Measurements from ENCODE around the gene ATF2. TPM values are rescaled to one million over a fixed set of nuclear protein-coding genes. Genes with fewer than 3 reads are reported as not detected.
"Not testable (repeated sequence)": the region's sequence is repeated elsewhere in the genome, so short reads cannot be mapped to it uniquely, and the experiment has no call there.

ATF2 gene
- total RNA-seq, 2 donors from 2014 or later, result 32.4 to 46.4 TPM

DNA sequence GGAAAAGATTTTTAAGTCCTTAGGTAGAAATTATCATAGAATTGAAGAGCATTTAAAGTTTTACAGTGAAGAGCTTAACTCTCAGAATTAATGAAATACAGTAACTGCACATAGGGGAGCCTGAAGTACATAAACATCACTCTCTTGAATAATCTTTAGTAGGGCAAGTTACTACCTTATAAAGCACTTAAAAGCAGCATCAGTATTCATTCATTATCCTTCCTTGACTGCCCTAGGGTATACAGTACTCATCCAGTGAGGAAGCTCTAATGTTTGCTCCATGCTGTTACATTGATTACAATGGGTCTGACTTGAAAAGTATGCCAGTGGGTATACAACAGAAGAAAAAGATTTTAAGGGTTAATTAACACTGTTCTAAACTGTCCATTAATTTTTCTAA lies 66.5 kb downstream of the ATF2 start:
- no peak for TF ChIP-seq CTCF (IDR thresholded peaks at IDR 0.05)
- H3K27me3 ChIP-seq, result no peaks in the 10 kb centered on the region
- no peaks in the 10 kb centered on the region for H3K9me3 ChIP-seq
- H3K36me3 ChIP-seq, result no peaks in the 10 kb centered on the region
- H3K4me3 ChIP-seq, result no peak overlapping the region
- intact Hi-C loops (cut with DNase I), result no loop called here
- no peaks in the 10 kb centered on the region for H3K4me1 ChIP-seq
- DNase-seq, result no peak
- no peak overlapping the region for H3K27ac ChIP-seq
- H3K9ac ChIP-seq (ENCODE audit: low read depth in 2 of 2, low read length in 2 of 2), result no peak overlapping the region

GRCh38 chr2:175097297-175097696 lies 70.7 kb downstream of the ATF2 start:
- DNase-seq, result no peak
- Histone ChIP-seq H3K9me3 (no peaks in the 10 kb centered on the region), H3K4me3 (no peak overlapping the region), H3K4me1 (no peaks in the 10 kb centered on the region), H3K9ac (ENCODE audit: low read depth in 2 of 2, low read length in 2 of 2) (no peak overlapping the region), H3K36me3 (no peaks in the 10 kb centered on the region), H3K27me3 (no peaks in the 10 kb centered on the region), H3K27ac (no peak overlapping the region)
- intact Hi-C loops (cut with DNase I), result no loop called here
- no peak for TF ChIP-seq CTCF (IDR thresholded peaks at IDR 0.05)

GRCh38 chr2:175084117-175084516 lies 83.9 kb downstream of the ATF2 start:
- H3K27ac ChIP-seq; H3K9me3 ChIP-seq; DNase-seq; intact Hi-C loops (cut with DNase I); H3K36me3 ChIP-seq; H3K4me3 ChIP-seq; H3K4me1 ChIP-seq; H3K9ac ChIP-seq (ENCODE audit: low read depth in 2 of 2, low read length in 2 of 2); H3K27me3 ChIP-seq: not testable (repeated sequence)

DNA sequence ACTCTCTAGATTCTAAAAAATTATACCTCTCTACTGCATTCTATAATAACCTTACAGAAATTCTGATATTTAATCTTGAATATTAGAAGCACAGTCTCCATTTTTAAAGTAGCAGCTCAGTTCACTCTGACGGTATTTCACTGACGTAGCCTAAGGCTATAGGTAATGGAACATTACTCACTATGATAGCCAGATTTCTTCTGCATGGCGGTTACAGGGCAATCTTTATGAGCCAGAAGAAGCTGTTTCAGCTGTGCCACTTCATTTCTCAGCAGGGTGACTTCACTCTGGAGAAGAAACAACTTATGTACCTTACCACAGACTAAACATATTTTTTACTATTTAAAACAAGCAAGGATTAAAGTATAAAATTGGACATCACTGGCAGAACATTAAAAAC lies 87.5 kb downstream of the ATF2 start:
- Histone ChIP-seq H3K4me1 (no peaks in the 10 kb centered on the region), H3K27me3 (no peaks in the 10 kb centered on the region), H3K36me3 (no peaks in the 10 kb centered on the region), H3K4me3 (no peak overlapping the region), H3K9ac (ENCODE audit: low read depth in 2 of 2, low read length in 2 of 2) (no peak overlapping the region), H3K9me3 (no peaks in the 10 kb centered on the region), H3K27ac (no peak overlapping the region)
- TF ChIP-seq CTCF (IDR thresholded peaks at IDR 0.05), result no peak
- DNase-seq, result no peak
- intact Hi-C loops (cut with DNase I), result no loop called here

- Histone ChIP-seq H3K9me3 (no peaks in the 10 kb centered on the region), H3K9ac (ENCODE audit: low read depth in 2 of 2, low read length in 2 of 2) (no peak overlapping the region), H3K4me1 (no peaks in the 10 kb centered on the region), H3K36me3 (no peaks in the 10 kb centered on the region), H3K4me3 (no peak overlapping the region), H3K27me3 (no peaks in the 10 kb centered on the region), H3K27ac (no peak overlapping the region)
- TF ChIP-seq CTCF (IDR thresholded peaks at IDR 0.05), result no peak
- intact Hi-C loops (cut with DNase I), result no loop called here
- DNase-seq, result no peak
Measured at GRCh38 chr2:175076272-175076671, 91.7 kb downstream of the ATF2 start.

GRCh38 chr2:175074478-175074877 lies 93.5 kb downstream of the ATF2 start:
- Histone ChIP-seq H3K36me3 (no peaks in the 10 kb centered on the region), H3K4me1 (no peaks in the 10 kb centered on the region), H3K27ac (no peak overlapping the region), H3K4me3 (no peak overlapping the region), H3K27me3 (no peaks in the 10 kb centered on the region), H3K9ac (ENCODE audit: low read depth in 2 of 2, low read length in 2 of 2) (no peak overlapping the region), H3K9me3 (no peaks in the 10 kb centered on the region)
- DNase-seq, result no peak
- no peak for TF ChIP-seq CTCF (IDR thresholded peaks at IDR 0.05)
- intact Hi-C loops (cut with DNase I), result no loop called here
